ENCODE measurements around the gene TAS1R1.

GRCh38 chr1:6523566-6523965 is 31.5 kb upstream of the TAS1R1 start:
- TF ChIP-seq, protein P1, sequence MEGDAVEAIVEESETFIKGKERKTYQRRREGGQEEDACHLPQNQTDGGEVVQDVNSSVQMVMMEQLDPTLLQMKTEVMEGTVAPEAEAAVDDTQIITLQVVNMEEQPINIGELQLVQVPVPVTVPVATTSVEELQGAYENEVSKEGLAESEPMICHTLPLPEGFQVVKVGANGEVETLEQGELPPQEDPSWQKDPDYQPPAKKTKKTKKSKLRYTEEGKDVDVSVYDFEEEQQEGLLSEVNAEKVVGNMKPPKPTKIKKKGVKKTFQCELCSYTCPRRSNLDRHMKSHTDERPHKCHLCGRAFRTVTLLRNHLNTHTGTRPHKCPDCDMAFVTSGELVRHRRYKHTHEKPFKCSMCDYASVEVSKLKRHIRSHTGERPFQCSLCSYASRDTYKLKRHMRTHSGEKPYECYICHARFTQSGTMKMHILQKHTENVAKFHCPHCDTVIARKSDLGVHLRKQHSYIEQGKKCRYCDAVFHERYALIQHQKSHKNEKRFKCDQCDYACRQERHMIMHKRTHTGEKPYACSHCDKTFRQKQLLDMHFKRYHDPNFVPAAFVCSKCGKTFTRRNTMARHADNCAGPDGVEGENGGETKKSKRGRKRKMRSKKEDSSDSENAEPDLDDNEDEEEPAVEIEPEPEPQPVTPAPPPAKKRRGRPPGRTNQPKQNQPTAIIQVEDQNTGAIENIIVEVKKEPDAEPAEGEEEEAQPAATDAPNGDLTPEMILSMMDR (optimal IDR thresholded peaks at IDR 0.05 in 1 of 3, IDR thresholded peaks at IDR 0.05 in 1 of 3, conservative IDR thresholded peaks at IDR 0.05 in 1 of 3; ENCODE audit: extremely low read depth in 1 of 3, insufficient read depth in 2 of 3, low read length in 3 of 3) = peak; percentile 59 to 72 (median 67)
- no peak for TF ChIP-seq EZH2 (IDR thresholded peaks at IDR 0.05; ENCODE audit: low read length)
